ENCODE results near the gene DNLZ. TPM values are rescaled to one million over a fixed set of nuclear protein-coding genes. Genes with fewer than 3 reads are reported as not detected.
A peak's percentile ranks its signal among the peaks of the same experiment; 100 is the strongest.

The DNLZ gene
- total and polyA plus RNA-seq, 9 of the 15 experiments (the other 6 are each of a cell fraction or from before 2014, with no cell fraction given), result 0.17 to 44.6 (median 3.4) TPM

- 59% methylated on average over 12 of the region's 17 CpGs for WGBS (ENCODE audit: insufficient coverage, low coverage, missing lambda C conversion rate)
- peaks cover 13 to 28% of the 10 kb centered on the region in 2 experiments; a peak in 4 of 5 replicates for H3K27me3 ChIP-seq (ENCODE audit: control insufficient read depth in 2 of 2, insufficient read depth in 2 of 2, low read length in 2 of 2)
- peaks cover 15% of the 10 kb centered on the region for H3K79me2 ChIP-seq (ENCODE audit: control insufficient read depth, insufficient read depth, low read length)
- peak overlapping the region; percentile 21 for H3K4me2 ChIP-seq (ENCODE audit: insufficient read depth, low read length)
- in situ Hi-C loops (cut with MboI) (loop anchor here (25.0 kb wide), 1 partner anchor 310 kb away; no protein-coding TSS in a partner anchor), intact Hi-C loops (cut with micrococcal nuclease) (no loop called here)
- FAIRE-seq (no peak), ATAC-seq (peak; percentile 10; the same call in 2 of the 3 replicates), DNase-seq (ENCODE audit: extremely low read depth in 1 of 4, low spot score in 3 of 4) (no peak)
- ChIA-PET CTCF (ENCODE audit: low intra/inter-chr PET ratio) (no interaction called here), POLR2A (interaction anchor here (0.5 to 1.6 kb wide), 3 partner anchors 10 to 37 kb away, joined by 3 to 5 read pairs (median 3); partner anchors contain the start of gene DNLZ)
- peak overlapping the region; percentile 68; the same call in 1 of the 3 replicates for H3K27ac ChIP-seq (ENCODE audit: extremely low read depth, low read depth, low read length)
- H3K9me1 ChIP-seq (ENCODE audit: control insufficient read depth, insufficient read depth, low read length), result no peaks in the 10 kb centered on the region
- H3K9me3 ChIP-seq (replicated peaks; ENCODE audit: control insufficient read depth, insufficient read depth, low read depth, low read length), result no peaks in the 10 kb centered on the region
- peak overlapping the region; percentile 52 for H3K4me3 ChIP-seq
- peak; percentile 17; the same call in 1 of the 2 replicates for TF ChIP-seq ARID4B (CRISPR knock-in tag; IDR thresholded peaks at IDR 0.05)
- 0 out of 2 replicates have a peak, but pooled peaks have one; percentile 58 for TF ChIP-seq GATAD2A (IDR thresholded peaks at IDR 0.05)
- peak; percentile 60 for TF ChIP-seq ZFX (CRISPR knock-in tag; IDR thresholded peaks at IDR 0.05)
- TF ChIP-seq TEAD1 (CRISPR knock-in tag; IDR thresholded peaks at IDR 0.05), result no peak
- TF ChIP-seq CBX2 (IDR thresholded peaks at IDR 0.05; ENCODE audit: insufficient read depth, low read length, poor library complexity, severe bottlenecking), result no peak
- TF ChIP-seq PHTF2 (CRISPR knock-in tag; IDR thresholded peaks at IDR 0.05), result no peak
- TF ChIP-seq PHF8 (IDR thresholded peaks at IDR 0.05; ENCODE audit: borderline replicate concordance, low read length), result peak; percentile 17; the same call in 1 of the 2 replicates
- peak; percentile 49; the same call in 1 of the 2 replicates for TF ChIP-seq ZBTB7A (IDR thresholded peaks at IDR 0.05; ENCODE audit: borderline replicate concordance, control insufficient read depth, low read depth, low read length)
- TF ChIP-seq ZBTB2 (IDR thresholded peaks at IDR 0.05), result 0 out of 2 replicates have a peak, but pooled peaks have one; percentile 17
- H3K4me1 ChIP-seq (replicated peaks in 1 of 2; ENCODE audit: control insufficient read depth in 2 of 2, insufficient read depth in 2 of 2, low read length in 2 of 2), result peaks cover 4 to 87% of the 10 kb centered on the region in 2 experiments
- H2AFZ ChIP-seq (ENCODE audit: low read depth, low read length), result peak overlapping the region; percentile 84
- no peaks in the 10 kb centered on the region; the same call in 1 of the 2 replicates for H4K20me1 ChIP-seq (replicated peaks; ENCODE audit: control insufficient read depth, insufficient read depth, low read length)
- H3K9ac ChIP-seq (ENCODE audit: insufficient read depth in 1 of 2, low read depth in 2 of 2, low read length in 2 of 2), result peak overlapping the region; percentile 59 to 88
- BruUV-seq (replicated peaks), result no TSS peak
- H3K36me3 ChIP-seq (ENCODE audit: control insufficient read depth, insufficient read depth, low read length), result no peaks in the 10 kb centered on the region
Observed at GRCh38 chr9:136326761-136327303, 36.7 kb downstream of the DNLZ start.

Measured in K562 (cell line).